HepG2 (cell line): ENCODE measurements around the gene SPRYD4.

Experiments used
- FOSL1 ChIP-seq: sonication (generic); formaldehyde crosslinking; IDR thresholded peaks from 2 replicates; pipeline ENCODE4 v1.9.0; 2021; ENCODE audit warnings: missing genetic modification reagents, borderline replicate concordance
- FOXP4 ChIP-seq: sonication (generic); formaldehyde crosslinking; IDR thresholded peaks from 2 replicates; pipeline ENCODE4 v1.4.0; 2020; ENCODE audit warnings: missing genetic modification reagents
- MAX ChIP-seq: IDR thresholded peaks from 2 replicates; pipeline ENCODE4 v1.6.1; 2012; ENCODE audit warnings: inconsistent platforms
- MEIS1 ChIP-seq: sonication (generic); formaldehyde crosslinking; IDR thresholded peaks from 2 replicates; pipeline ENCODE4 v1.9.0; 2021; ENCODE audit warnings: mild to moderate bottlenecking, missing genetic modification reagents, moderate library complexity, borderline replicate concordance
- MXI1 ChIP-seq: IDR thresholded peaks from 3 replicates; pipeline ENCODE4 v1.6.1; 2012; ENCODE audit warnings: low read depth, low read length, inconsistent platforms, borderline replicate concordance
- NBN ChIP-seq: fragments of 450-650 bp; conservative IDR thresholded peaks from 2 replicates; pipeline ENCODE4 v1.6.1; 2017
- NFKB2 ChIP-seq: sonication (generic); formaldehyde crosslinking; IDR thresholded peaks from 2 replicates; pipeline ENCODE4 v1.4.0; 2020; ENCODE audit warnings: missing genetic modification reagents, borderline replicate concordance
- RAD51 ChIP-seq: fragments of 450-650 bp; IDR thresholded peaks from 2 replicates; pipeline ENCODE4 v1.6.1; 2016; ENCODE audit warnings: borderline replicate concordance
- ZNF121 ChIP-seq: sonication (generic); formaldehyde crosslinking; IDR thresholded peaks from 2 replicates; pipeline ENCODE4 v1.5.0; 2020; ENCODE audit warnings: mild to moderate bottlenecking, missing genetic modification reagents
- ZNF674 ChIP-seq: sonication (generic); formaldehyde crosslinking; IDR thresholded peaks from 2 replicates; pipeline ENCODE4 v1.5.0; 2020; ENCODE audit warnings: low read depth, mild to moderate bottlenecking, missing genetic modification reagents
- TF ChIP-seq, protein P1 (sequence below): sonication (generic); formaldehyde crosslinking; IDR thresholded peaks from 2 replicates; pipeline ENCODE4 v1.5.0; 2020; ENCODE audit warnings: mild to moderate bottlenecking, missing genetic modification reagents, moderate library complexity
- TF ChIP-seq, protein P2 (sequence below): sonication (generic); formaldehyde crosslinking; IDR thresholded peaks from 2 replicates; pipeline ENCODE4 v1.5.0; 2020; ENCODE audit warnings: missing genetic modification reagents

GRCh38 chr12:56484566-56484965 is 16.2 kb downstream of the SPRYD4 start:
- TF ChIP-seq MXI1 (no peak), NBN (no peak), MEIS1 (CRISPR knock-in tag) (no peak), ZNF121 (no peak), FOXP4 (CRISPR knock-in tag) (no peak), ZNF674 (no peak), RAD51 (no peak), FOSL1 (CRISPR knock-in tag) (no peak), NFKB2 (no peak), MAX (no peak)
- TF ChIP-seq, protein P1, sequence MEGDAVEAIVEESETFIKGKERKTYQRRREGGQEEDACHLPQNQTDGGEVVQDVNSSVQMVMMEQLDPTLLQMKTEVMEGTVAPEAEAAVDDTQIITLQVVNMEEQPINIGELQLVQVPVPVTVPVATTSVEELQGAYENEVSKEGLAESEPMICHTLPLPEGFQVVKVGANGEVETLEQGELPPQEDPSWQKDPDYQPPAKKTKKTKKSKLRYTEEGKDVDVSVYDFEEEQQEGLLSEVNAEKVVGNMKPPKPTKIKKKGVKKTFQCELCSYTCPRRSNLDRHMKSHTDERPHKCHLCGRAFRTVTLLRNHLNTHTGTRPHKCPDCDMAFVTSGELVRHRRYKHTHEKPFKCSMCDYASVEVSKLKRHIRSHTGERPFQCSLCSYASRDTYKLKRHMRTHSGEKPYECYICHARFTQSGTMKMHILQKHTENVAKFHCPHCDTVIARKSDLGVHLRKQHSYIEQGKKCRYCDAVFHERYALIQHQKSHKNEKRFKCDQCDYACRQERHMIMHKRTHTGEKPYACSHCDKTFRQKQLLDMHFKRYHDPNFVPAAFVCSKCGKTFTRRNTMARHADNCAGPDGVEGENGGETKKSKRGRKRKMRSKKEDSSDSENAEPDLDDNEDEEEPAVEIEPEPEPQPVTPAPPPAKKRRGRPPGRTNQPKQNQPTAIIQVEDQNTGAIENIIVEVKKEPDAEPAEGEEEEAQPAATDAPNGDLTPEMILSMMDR (CRISPR knock-in tag) = no peak
- TF ChIP-seq, protein P2, sequence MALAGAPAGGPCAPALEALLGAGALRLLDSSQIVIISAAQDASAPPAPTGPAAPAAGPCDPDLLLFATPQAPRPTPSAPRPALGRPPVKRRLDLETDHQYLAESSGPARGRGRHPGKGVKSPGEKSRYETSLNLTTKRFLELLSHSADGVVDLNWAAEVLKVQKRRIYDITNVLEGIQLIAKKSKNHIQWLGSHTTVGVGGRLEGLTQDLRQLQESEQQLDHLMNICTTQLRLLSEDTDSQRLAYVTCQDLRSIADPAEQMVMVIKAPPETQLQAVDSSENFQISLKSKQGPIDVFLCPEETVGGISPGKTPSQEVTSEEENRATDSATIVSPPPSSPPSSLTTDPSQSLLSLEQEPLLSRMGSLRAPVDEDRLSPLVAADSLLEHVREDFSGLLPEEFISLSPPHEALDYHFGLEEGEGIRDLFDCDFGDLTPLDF (CRISPR knock-in tag) = no peak
